ENCODE measurements around the gene RIT1.

The RIT1 gene

DNA sequence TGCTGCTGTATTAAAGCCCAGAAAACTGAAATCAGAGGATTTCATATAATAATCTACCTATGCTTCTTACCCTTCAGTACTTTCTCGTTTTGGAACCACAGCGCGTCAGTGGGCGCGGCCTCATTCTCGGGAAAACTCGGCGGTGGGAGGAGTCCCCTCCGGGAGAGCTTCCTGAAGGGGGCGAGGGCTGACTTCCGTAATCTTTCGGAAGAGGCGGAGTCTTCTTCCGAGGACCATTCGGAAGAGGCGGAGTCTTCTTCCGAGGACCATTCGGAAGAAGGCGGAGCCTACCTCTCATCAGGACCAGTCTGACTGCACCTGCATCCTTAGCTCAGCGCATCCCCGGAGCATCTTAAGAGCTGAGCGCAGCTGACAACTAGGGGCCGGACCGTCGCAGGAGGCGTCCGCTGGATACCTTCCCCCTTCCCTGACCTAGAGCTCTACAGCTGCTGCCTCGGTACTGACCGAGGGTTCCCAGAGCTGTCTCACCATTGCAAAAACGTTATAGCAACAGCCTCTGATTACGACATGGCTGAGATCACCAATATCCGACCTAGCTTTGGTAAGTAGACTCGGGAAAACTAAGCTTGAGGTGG, 51.8 kb downstream of the RIT1 start, which contains the start of gene SYT11:
Gene SYT11 (plus strand): TSS at position 334 of the 596 bp plus-strand sequence. CDS start 195 bp downstream, at position 529.
- peak within 1 kb of the TSS; percentile 47 for H3K4me3 ChIP-seq (ENCODE audit: low read depth, low read length)

DNA sequence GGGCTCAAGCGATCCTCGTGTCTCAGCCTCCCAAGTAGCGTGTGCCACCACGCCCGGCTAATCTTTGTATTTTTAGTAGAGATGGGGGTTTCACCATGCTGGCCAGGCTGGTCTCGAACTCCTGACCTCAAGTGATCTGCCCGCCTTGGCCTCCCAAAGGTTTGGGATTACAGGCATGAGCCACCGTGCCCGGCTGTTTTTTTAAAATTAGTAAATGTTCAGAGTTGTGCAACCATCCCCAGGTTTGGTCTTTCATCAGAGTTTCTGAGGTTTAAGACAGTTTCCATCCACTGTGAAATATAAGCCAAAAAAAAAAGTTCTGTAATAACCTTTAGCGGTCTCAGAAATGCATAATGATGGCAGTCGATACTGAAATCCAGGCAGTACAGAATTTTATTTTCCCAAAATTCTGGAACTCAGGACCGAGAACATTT, 52.3 kb downstream of the RIT1 start:
- peak overlapping the region; percentile 22 for H3K4me3 ChIP-seq (ENCODE audit: low read depth, low read length)

DNA sequence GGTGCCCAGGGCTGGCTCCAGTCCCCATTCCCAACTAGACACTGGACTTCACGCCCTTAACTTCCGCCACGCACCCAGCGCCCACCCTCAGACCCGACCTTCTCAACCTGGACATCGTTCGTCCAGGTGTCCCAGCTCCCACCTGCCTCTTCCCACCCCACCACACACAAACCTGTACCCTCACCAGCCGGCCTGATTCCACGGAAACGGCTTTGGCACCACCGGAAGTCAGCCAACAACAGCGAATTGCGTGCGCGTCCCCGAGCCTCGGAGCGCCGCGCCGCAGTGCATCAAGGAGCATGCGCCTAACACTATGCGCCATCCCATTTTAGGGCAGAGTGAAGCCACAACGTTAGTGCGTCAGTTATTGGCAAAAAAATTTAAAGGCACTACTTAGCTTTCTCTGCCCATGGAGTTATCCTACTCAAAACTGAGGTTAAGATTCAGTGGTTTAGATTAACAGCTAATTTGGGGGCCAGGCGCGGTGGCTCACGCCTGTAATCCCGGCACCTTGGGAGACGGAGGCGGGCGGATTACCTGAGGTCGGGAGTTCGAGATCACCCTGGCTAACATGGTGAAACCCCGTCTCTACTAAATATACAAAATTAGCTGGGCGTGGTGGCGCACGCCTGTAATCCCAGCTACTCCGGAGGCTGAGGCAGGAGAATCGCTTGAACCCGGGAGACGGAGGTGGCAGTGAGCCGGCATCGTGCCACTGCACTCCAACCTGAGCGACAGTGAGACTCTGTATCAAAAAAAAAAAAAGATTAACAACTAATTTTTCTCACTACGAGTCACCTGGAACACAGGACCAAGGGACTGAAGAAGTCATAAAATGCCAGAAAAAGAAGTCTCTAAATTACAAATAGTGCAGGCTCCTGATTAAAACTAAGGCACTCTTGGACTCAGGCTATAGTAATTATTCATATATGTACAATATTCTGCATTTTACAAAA, 53.9 kb downstream of the RIT1 start, which contains the start of gene GON4L:
Gene GON4L (minus strand): TSS at position 240 of the 956 bp plus-strand sequence. CDS start 3,434 bp downstream, outside the sequence.
- H3K4me3 ChIP-seq (ENCODE audit: low read depth, low read length) = peak within 1 kb of the TSS; percentile 97

- peak overlapping the region; percentile 97 for H3K4me3 ChIP-seq (ENCODE audit: low read depth, low read length)
Measured at GRCh38 chr1:155856257-155856974, 54.7 kb downstream of the RIT1 start.

DNA sequence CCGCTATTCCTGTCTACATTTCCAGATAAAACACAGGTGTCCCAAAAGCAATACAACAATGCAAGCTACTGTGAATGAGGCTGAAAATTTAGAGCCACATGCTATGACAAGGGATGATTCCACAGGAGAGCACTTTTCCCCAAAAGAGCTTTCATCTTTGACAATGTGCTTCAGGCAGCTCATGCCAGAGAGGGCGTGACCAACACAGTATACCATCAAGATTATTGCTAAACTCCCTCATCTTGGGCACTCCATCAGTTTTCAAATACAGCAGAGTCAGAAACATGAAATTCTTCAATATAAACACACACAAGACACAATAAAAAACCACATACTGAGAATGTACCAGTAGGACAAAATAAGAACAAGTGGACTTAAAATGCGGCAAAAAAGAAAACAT, 60.8 kb downstream of the RIT1 start:
- H3K4me3 ChIP-seq (ENCODE audit: low read depth, low read length) = no peak overlapping the region

DNA sequence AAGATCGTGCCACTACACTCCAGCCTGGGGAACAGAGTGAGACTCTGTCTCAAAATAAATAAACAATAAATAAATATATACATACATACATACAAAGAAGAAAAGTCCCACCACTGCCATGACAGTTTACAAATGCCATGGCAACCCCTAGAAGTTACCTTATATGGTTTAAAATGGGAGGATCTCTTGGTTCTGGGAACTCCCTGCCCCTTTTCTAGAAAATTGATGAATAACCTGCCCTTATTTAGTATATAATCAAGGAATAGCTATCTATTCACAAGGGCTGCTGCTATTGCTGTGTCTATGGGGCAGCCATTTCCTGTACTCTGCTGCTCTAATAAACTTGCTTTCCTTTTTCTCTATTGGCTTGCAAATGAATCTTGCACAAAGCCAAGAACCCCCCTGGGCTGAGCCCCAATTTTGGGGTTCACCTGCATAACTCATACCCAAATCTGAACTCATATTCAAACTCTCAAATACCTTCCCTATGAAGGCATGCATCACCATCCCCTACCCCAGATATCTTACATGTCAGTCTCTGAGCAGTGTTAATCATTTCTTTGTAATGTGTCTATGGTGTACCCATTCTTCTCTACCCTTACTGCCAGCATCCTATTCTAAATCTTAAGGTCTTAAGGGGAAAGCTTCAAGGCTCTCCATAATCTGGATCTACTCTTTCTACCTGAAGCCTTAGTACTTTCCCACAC, 63.2 kb downstream of the RIT1 start:
- H3K4me3 ChIP-seq (ENCODE audit: low read depth, low read length) = no peak overlapping the region
